Lower leg skin (tissue), 4 donors: ENCODE data around the gene CWF19L1. TPM values are rescaled to one million over a fixed set of nuclear protein-coding genes. Genes with fewer than 3 reads are reported as not detected.

Experiments used
- DNase-seq, 2 donors: peaks; one replicate each; pipeline ENCODE4 v3.0.0-alpha.2; 2019; ENCODE audit warnings: low spot score in 2 of 2
- H3K4me3 ChIP-seq: fragments of 200-600 bp; sonication (generic); 2 replicates; pipeline ENCODE4 v1.5.1; 2017; ENCODE audit warnings: mild to moderate bottlenecking, low read depth; ENCODE audit not compliant: poor library complexity, severe bottlenecking
- CTCF ChIP-seq, 3 donors: fragments of 450-650 bp; IDR thresholded peaks; one replicate each; pipeline ENCODE4 v1.5.1; 2016; ENCODE audit warnings: antibody characterized with exemption in 3 of 3, mild to moderate bottlenecking in 3 of 3, moderate library complexity in 2 of 3
- POLR2A ChIP-seq, 2 donors: fragments of 450-650 bp; IDR thresholded peaks; one replicate each; pipeline ENCODE4 v1.6.1; 2016 to 2017; ENCODE audit warnings: antibody characterized with exemption in 2 of 2, mild to moderate bottlenecking in 1 of 2, moderate library complexity in 1 of 2
- WGBS, 2 donors: methylation state at CpG; one replicate each; pipeline ENCODE4 v1.1.5; 2018; 5-methylcytosine and 5-hydroxymethylcytosine counted together
- intact Hi-C: fragments of 100-400 bp; cut with DNase I; formaldehyde crosslinking; loops from one replicate; pipeline ENCODE4 v1.15.0; 2023; ENCODE audit warnings: low total_unique reads
- total RNA-seq, 4 donors: library from RNA; depleted of rRNA; stranded (reverse); fragments of >200 nt; gene quantifications; one replicate each; pipeline ENCODE4 v1.1.0, GENCODE V29; 2016

The CWF19L1 gene
- total RNA-seq, 4 donors from 2014 or later = 11.9 to 30.5 (median 18.0) TPM

DNA sequence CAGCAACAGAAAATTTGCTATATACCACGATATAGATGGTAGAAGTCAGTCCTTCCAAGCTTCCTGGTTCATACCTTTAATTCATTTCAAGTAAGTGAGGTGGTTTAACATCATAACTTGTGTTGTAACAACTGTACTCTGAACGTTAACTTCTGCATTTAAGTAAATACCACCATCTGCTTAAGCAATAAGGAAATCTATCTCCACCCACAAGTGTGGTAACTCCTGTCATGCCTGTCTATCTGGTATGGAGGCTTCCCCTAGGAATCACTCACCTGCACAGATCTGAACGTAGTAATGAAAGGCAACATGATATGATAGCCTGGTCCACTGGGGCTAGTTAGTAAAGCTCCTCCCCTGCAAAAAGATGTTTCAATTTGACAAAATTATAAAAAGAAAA is 84.0 kb downstream of the CWF19L1 start:
- intact Hi-C loops = no loop called here
- WGBS, 2 donors = 35 to 44% methylated on average over 3 of the region's 3 CpGs
- no peak for DNase-seq
- H3K4me3 ChIP-seq = no peak overlapping the region
- TF ChIP-seq CTCF (IDR thresholded peaks at IDR 0.05) (no peak), POLR2A (IDR thresholded peaks at IDR 0.05) (no peak)

DNA sequence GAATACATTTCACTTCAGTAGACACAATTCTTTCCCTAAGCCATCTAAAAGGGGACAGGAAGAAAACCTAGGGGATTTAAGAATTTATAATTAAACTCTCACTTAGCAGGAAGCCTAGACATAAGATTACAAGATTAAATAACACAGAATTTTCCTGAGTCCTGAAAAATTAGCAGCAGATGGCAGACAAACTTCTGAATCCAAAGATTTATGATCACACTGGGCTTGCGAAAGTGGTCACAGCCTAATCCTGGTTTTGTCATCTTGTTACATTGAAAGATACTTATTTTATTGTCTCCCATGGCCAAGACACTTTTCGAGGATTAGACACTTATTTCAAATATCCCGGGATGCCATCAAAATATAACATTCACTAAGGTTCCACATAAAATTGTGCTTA is 84.5 kb downstream of the CWF19L1 start:
- DNase-seq = no peak
- WGBS, 2 donors = 73 to 81% methylated on average over 3 of the region's 3 CpGs
- H3K4me3 ChIP-seq = no peak overlapping the region
- TF ChIP-seq CTCF (IDR thresholded peaks at IDR 0.05) = no peak
- TF ChIP-seq POLR2A (IDR thresholded peaks at IDR 0.05) = no peak
- intact Hi-C loops = no loop called here

Other genes with a start within 250 kb of the CWF19L1 start
- gene CPN1, start 185.8 kb downstream of the CWF19L1 start, total RNA-seq = not detected
- gene ERLIN1, start 81.6 kb downstream of the CWF19L1 start, total RNA-seq = 10 to 100 TPM; 23.0 to 36.9 (median 35.1) TPM
- gene CHUK, start 38.0 kb downstream of the CWF19L1 start, total RNA-seq = 10 to 100 TPM; 12.5 to 16.0 (median 13.7) TPM
- 10 to 100 TPM; 33.4 to 51.1 (median 38.0) TPM for gene BLOC1S2, start 19.0 kb upstream of the CWF19L1 start, total RNA-seq
- not detected for gene PKD2L1, start 62.6 kb upstream of the CWF19L1 start, total RNA-seq
- 10 to 100 TPM; 23.8 to 56.7 (median 32.3) TPM for gene SCD, start 79.6 kb upstream of the CWF19L1 start, total RNA-seq
- gene WNT8B, start 195.4 kb upstream of the CWF19L1 start, total RNA-seq = under 1 TPM in 1 of 4 donors, not detected in 3; 0.42 TPM